ENCODE results near the gene PRR33.
"Not testable (repeated sequence)": the region's sequence is repeated elsewhere in the genome, so short reads cannot be mapped to it uniquely, and the experiment has no call there.

Gene PRR33

GRCh38 chr11:1879342-1879940, 12.3 kb downstream of the PRR33 start:
- in situ Hi-C loops (cut with HindIII; ENCODE audit: low sequenced_read_pairs) = no loop called here

DNA sequence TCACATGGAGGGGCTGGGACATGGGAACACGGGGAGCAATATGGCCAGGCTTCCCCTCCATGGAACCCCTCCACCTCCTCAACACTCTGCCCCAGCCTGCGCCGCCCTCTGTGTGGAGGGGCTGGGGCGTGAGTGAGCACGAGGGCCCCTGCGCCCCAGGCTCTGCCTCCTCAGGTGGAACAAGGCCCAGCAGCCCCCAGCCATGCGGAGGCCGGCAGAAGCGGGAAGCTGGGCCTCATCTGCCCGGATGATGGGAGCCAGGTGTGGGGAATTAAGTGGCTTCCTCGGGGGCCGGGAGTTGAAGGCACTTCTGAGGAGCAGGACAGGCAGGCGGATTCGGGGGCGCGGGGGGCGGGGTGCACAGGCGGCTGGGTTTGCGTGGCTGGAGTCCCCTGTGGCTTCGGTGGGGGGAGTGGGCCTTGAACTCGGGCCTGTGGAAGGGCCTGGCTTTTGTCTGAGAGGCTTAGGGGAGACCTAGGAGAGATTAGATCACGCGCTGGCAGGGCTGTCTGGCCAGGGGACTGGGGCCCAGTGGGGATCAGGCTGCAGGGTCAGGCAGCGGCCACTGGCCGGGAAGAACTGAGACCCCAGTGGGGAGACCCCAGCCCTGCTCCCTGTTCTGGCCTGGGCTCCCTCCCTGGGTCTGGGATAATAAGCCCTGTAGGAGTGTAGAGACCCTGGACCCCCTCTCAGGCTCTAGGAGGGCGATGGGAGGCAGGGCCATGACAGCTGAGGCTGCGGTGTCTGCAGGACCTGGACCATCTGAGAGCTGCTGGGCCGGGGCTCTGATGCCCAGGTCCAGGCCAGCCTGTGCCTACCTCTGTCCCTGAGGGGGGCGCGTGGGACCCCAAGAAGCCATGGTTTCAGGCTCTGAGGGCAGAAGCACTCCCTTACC, 13.3 kb downstream of the PRR33 start:
- in situ Hi-C loops (cut with HindIII; ENCODE audit: low sequenced_read_pairs) = no loop called here
- TF ChIP-seq CTCF (IDR thresholded peaks at IDR 0.05; ENCODE audit: low read depth, low read length) = no peak
- no peak for DNase-seq (ENCODE audit: low read depth, low spot score)
- no peak overlapping the region for H3K4me3 ChIP-seq (ENCODE audit: low read depth, low read length)

More at GRCh38 chr11:1879342-1879940, 12.3 kb downstream of the PRR33 start:
- no peak overlapping the region for H3K4me3 ChIP-seq (ENCODE audit: low read depth, low read length)
- no peak for TF ChIP-seq CTCF (IDR thresholded peaks at IDR 0.05; ENCODE audit: low read depth, low read length)
- DNase-seq (ENCODE audit: low read depth, low spot score) = no peak

DNA sequence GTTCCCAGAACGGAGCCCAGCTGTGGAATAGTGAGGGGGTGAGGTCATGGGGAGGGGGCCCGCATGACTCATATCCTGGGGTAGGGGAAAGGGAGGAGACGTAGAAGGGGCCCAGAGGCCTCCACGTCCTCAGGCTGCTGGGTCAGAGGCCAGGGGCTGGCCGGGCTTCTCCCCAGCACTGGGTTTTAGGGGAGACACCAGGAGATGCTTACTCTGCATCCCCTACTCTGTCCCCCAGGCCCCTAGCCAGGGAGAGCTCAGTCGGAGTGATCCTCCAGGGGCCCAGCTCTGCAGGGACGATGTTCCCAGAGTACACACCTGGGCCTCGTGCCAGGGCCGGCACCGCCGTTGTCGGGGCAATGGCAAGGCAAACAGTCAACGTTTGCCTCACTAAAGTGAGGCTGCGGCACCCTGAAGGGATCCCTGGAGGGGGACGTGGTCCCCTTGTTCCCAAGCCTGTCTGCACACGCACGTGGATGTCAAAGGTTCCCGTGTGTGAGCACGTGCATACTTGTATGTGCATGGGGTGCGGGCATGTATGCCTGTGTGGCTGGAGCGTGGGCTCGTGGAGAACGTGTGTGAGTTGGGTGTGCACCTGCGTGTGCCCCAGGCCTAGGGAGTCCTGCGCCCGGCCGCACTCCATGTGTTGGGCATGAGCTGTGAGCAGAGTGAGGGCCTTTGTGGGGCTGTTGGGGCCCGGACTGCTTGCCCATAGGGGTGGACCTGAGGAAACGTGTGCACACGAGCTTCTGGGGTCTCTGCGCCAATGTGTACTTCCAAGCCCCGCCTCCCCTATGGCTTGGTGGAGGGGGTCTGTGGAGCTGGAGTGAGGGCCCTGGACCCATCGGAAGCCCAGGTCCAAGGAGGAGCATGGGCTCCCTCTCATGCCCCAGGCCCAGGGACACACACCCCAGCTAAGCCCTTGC, 14.2 kb downstream of the PRR33 start:
- in situ Hi-C loops (cut with HindIII; ENCODE audit: low sequenced_read_pairs) = no loop called here
- H3K4me3 ChIP-seq (ENCODE audit: low read depth, low read length) = no peak overlapping the region
- peak; percentile 72 for DNase-seq (ENCODE audit: low read depth, low spot score)
- no peak for TF ChIP-seq CTCF (IDR thresholded peaks at IDR 0.05; ENCODE audit: low read depth, low read length)

DNA sequence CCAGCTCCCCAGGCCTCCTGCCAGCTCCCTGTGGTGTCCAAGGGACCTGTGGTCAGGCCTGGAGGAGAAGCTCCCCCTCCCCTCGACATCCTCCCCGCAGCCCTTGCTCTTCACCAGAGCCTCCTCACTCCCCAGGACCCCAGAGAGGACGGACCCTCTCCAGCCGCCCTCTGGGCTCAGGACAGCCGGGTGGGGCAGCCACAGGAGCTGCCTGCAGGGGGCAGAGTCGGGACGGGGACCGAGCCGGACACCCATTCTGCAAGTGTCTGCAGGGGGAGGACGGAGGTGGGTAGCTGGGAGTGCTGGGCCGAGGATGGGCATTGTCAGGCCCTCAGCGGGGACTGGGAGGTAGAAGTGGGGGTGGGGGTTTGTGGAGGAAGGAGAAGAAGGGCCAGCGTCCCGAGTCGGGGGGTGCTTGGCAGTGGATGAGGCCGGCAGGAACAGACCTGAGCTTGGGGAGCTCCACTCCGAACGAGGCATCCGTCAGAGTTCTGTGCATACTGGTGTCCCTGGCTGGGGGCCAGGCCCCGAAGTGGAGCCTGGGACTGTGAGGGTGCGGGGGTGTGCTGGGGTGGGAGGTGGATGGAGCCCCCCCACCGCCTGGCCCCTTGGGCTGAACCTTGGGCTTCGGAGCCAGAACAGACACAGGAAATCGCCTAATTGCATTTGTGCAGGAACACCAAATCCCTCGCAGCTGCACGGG, 15.2 kb downstream of the PRR33 start:
- in situ Hi-C loops (cut with HindIII; ENCODE audit: low sequenced_read_pairs) = no loop called here
- DNase-seq (ENCODE audit: low read depth, low spot score) = peak; percentile 65
- no peak overlapping the region for H3K4me3 ChIP-seq (ENCODE audit: low read depth, low read length)
- peak; percentile 73 for TF ChIP-seq CTCF (IDR thresholded peaks at IDR 0.05; ENCODE audit: low read depth, low read length)

- in situ Hi-C loops (cut with HindIII; ENCODE audit: low sequenced_read_pairs); DNase-seq (ENCODE audit: low read depth, low spot score): not testable (repeated sequence)
Observed at GRCh38 chr11:1875851-1876301, 15.8 kb downstream of the PRR33 start.

GRCh38 chr11:1875093-1875850, 16.4 kb downstream of the PRR33 start:
- in situ Hi-C loops (cut with HindIII; ENCODE audit: low sequenced_read_pairs) = no loop called here
- DNase-seq (ENCODE audit: low read depth, low spot score) = no peak
- TF ChIP-seq CTCF (IDR thresholded peaks at IDR 0.05; ENCODE audit: low read depth, low read length) = no peak
- H3K4me3 ChIP-seq (ENCODE audit: low read depth, low read length) = no peak overlapping the region

More at GRCh38 chr11:1875851-1876301, 15.8 kb downstream of the PRR33 start:
- H3K4me3 ChIP-seq (ENCODE audit: low read depth, low read length) = not testable (repeated sequence)

GRCh38 chr11:1874441-1875092, 17.1 kb downstream of the PRR33 start:
- in situ Hi-C loops (cut with HindIII; ENCODE audit: low sequenced_read_pairs); DNase-seq (ENCODE audit: low read depth, low spot score); H3K4me3 ChIP-seq (ENCODE audit: low read depth, low read length): not testable (repeated sequence)

GRCh38 chr11:1873813-1874150, 17.9 kb downstream of the PRR33 start:
- H3K4me3 ChIP-seq (ENCODE audit: low read depth, low read length); DNase-seq (ENCODE audit: low read depth, low spot score); in situ Hi-C loops (cut with HindIII; ENCODE audit: low sequenced_read_pairs): not testable (repeated sequence)

All from astrocyte of the spinal cord (primary cell).